Stimulated activated effector memory CD8-positive, alpha-beta T cell treated with anti-CD3 and anti-CD28 coated beads, Interleukin-12 subunit alpha, Interleukin-12 subunit beta, amount 100 ng/mL, for 72 hours (primary cell): ENCODE results near the gene SP110.
"Not testable (repeated sequence)": the region's sequence is repeated elsewhere in the genome, so short reads cannot be mapped to it uniquely, and the experiment has no call there.

Experiments
- ATAC-seq: fragments of 150-1000 bp; cut with Tn5 transposase; 2 replicates; pipeline ENCODE4 v1.10.0; 2021
- DNase-seq, 2 donors: peaks; one replicate each; pipeline ENCODE4 v3.0.0; 2021 to 2022; ENCODE audit warnings: low spot score in 2 of 2
- H3K27ac Mint-ChIP-seq: one replicate; pipeline ENCODE4 v1.8.0; 2022; ENCODE audit warnings: mild to moderate bottlenecking, mixed read lengths
- H3K36me3 Mint-ChIP-seq: one replicate; pipeline ENCODE4 v1.8.0; 2022; ENCODE audit warnings: mild to moderate bottlenecking, mixed read lengths
- H3K4me1 Mint-ChIP-seq: one replicate; pipeline ENCODE4 v1.8.0; 2022; ENCODE audit warnings: mixed read lengths
- H3K4me3 Mint-ChIP-seq: one replicate; pipeline ENCODE4 v1.8.0; 2022; ENCODE audit warnings: mild to moderate bottlenecking, mixed read lengths
- H3K9me3 Mint-ChIP-seq: one replicate; pipeline ENCODE4 v1.8.0; 2022; ENCODE audit warnings: mixed read lengths

SP110 gene

GRCh38 chr2:230231251-230231650, 11.5 kb upstream of the SP110 start:
- H3K27ac Mint-ChIP-seq: peak overlapping the region; percentile 2
- DNase-seq (no peak), ATAC-seq (no peak)
- peaks cover 5% of the 10 kb centered on the region for H3K9me3 Mint-ChIP-seq
- peak overlapping the region; percentile 90 for H3K4me3 Mint-ChIP-seq
- peaks cover 58% of the 10 kb centered on the region for H3K4me1 Mint-ChIP-seq
- H3K36me3 Mint-ChIP-seq: peaks cover 70% of the 10 kb centered on the region

GRCh38 chr2:230230496-230231200, 10.9 kb upstream of the SP110 start:
- ATAC-seq: no peak
- no peak for DNase-seq
- peak overlapping the region; percentile 2 for H3K27ac Mint-ChIP-seq
- H3K4me1 Mint-ChIP-seq: peaks cover 64% of the 10 kb centered on the region
- H3K36me3 Mint-ChIP-seq: peaks cover 70% of the 10 kb centered on the region
- H3K9me3 Mint-ChIP-seq: peaks cover 5% of the 10 kb centered on the region
- H3K4me3 Mint-ChIP-seq: peak overlapping the region; percentile 90

GRCh38 chr2:230230087-230230486, 10.3 kb upstream of the SP110 start:
- Mint-ChIP-seq H3K4me3 (peak overlapping the region; percentile 90), H3K27ac (no peak overlapping the region), H3K4me1 (peaks cover 67% of the 10 kb centered on the region), H3K9me3 (peaks cover 5% of the 10 kb centered on the region), H3K36me3 (peaks cover 68% of the 10 kb centered on the region)
- ATAC-seq (no peak), DNase-seq (no peak)

- Mint-ChIP-seq H3K36me3 (peaks cover 45% of the 10 kb centered on the region), H3K27ac (peak overlapping the region; percentile 77), H3K4me3 (peak overlapping the region; percentile 90), H3K4me1 (peaks cover 79% of the 10 kb centered on the region), H3K9me3 (peaks cover 5% of the 10 kb centered on the region)
- ATAC-seq (no peak), DNase-seq (no peak)
Observed at GRCh38 chr2:230227216-230227615, 7.4 kb upstream of the SP110 start.

GRCh38 chr2:230226051-230226551, 6.3 kb upstream of the SP110 start:
- DNase-seq (peak in 1 of 2 donors; percentile 58), ATAC-seq (peak; percentile 53)
- H3K27ac Mint-ChIP-seq: peak overlapping the region; percentile 99
- peaks cover 5% of the 10 kb centered on the region for H3K9me3 Mint-ChIP-seq
- H3K4me1 Mint-ChIP-seq: peaks cover 79% of the 10 kb centered on the region
- H3K36me3 Mint-ChIP-seq: peaks cover 39% of the 10 kb centered on the region
- H3K4me3 Mint-ChIP-seq: peak overlapping the region; percentile 90

GRCh38 chr2:230225486-230225885, 5.7 kb upstream of the SP110 start, which contains the start of gene SP140:
Gene SP140 (plus strand): TSS chr2:230225736. CDS start chr2:230225845, 109 bp downstream.
- DNase-seq (peak; percentile 57 to 87), ATAC-seq (peak; percentile 97)
- H3K27ac Mint-ChIP-seq: peak within 1 kb of the TSS; percentile 99
- H3K4me1 Mint-ChIP-seq: peaks cover 74% of the 10 kb centered on the region
- peak within 1 kb of the TSS; percentile 90 for H3K4me3 Mint-ChIP-seq
- H3K9me3 Mint-ChIP-seq: no peaks in the 10 kb centered on the region
- peaks cover 32% of the 10 kb centered on the region for H3K36me3 Mint-ChIP-seq

- ATAC-seq: no peak
- Mint-ChIP-seq H3K4me1 (peaks cover 76% of the 10 kb centered on the region), H3K27ac (peak overlapping the region; percentile 99), H3K4me3 (peak overlapping the region; percentile 90), H3K9me3 (no peaks in the 10 kb centered on the region), H3K36me3 (peaks cover 31% of the 10 kb centered on the region)
- DNase-seq: no peak
Observed at GRCh38 chr2:230224458-230224857, 4.7 kb upstream of the SP110 start.

GRCh38 chr2:230222829-230223228, 3.0 kb upstream of the SP110 start:
- peaks cover 74% of the 10 kb centered on the region for H3K4me1 Mint-ChIP-seq
- H3K4me3 Mint-ChIP-seq, H3K9me3 Mint-ChIP-seq, ATAC-seq, DNase-seq: not testable (repeated sequence)
- peaks cover 31% of the 10 kb centered on the region for H3K36me3 Mint-ChIP-seq
- peak overlapping the region; percentile 18 for H3K27ac Mint-ChIP-seq

- no peak overlapping the region for H3K27ac Mint-ChIP-seq
- no peak overlapping the region for H3K4me3 Mint-ChIP-seq
- peaks cover 75% of the 10 kb centered on the region for H3K4me1 Mint-ChIP-seq
- ATAC-seq (no peak), DNase-seq (no peak)
- H3K9me3 Mint-ChIP-seq: no peaks in the 10 kb centered on the region
- peaks cover 38% of the 10 kb centered on the region for H3K36me3 Mint-ChIP-seq
Observed at GRCh38 chr2:230221493-230221892, 1.7 kb upstream of the SP110 start.

- no peak for DNase-seq
- Mint-ChIP-seq H3K9me3 (no peaks in the 10 kb centered on the region), H3K27ac (peak overlapping the region; percentile 95), H3K4me3 (peak overlapping the region; percentile 94), H3K4me1 (peaks cover 78% of the 10 kb centered on the region), H3K36me3 (peaks cover 39% of the 10 kb centered on the region)
- no peak for ATAC-seq
Observed at GRCh38 chr2:230220347-230220969, 674 bp upstream of the SP110 start.

GRCh38 chr2:230218421-230218820, 1.4 kb downstream of the SP110 start:
- Mint-ChIP-seq H3K4me1 (peaks cover 67% of the 10 kb centered on the region), H3K36me3 (peaks cover 54% of the 10 kb centered on the region), H3K27ac (peak overlapping the region; percentile 9), H3K9me3 (no peaks in the 10 kb centered on the region), H3K4me3 (peak overlapping the region; percentile 94)
- DNase-seq (no peak), ATAC-seq (no peak)

GRCh38 chr2:230217424-230217823, 2.4 kb downstream of the SP110 start:
- no peak for ATAC-seq
- H3K36me3 Mint-ChIP-seq: peaks cover 54% of the 10 kb centered on the region
- H3K9me3 Mint-ChIP-seq: no peaks in the 10 kb centered on the region
- DNase-seq: no peak
- no peak overlapping the region for H3K27ac Mint-ChIP-seq
- H3K4me1 Mint-ChIP-seq: peaks cover 59% of the 10 kb centered on the region
- H3K4me3 Mint-ChIP-seq: peak overlapping the region; percentile 94

GRCh38 chr2:230216489-230216888, 3.3 kb downstream of the SP110 start:
- Mint-ChIP-seq H3K4me3 (no peak overlapping the region), H3K4me1 (peaks cover 61% of the 10 kb centered on the region), H3K27ac (no peak overlapping the region), H3K36me3 (peaks cover 51% of the 10 kb centered on the region), H3K9me3 (no peaks in the 10 kb centered on the region)
- ATAC-seq (no peak), DNase-seq (no peak)

GRCh38 chr2:230209422-230210051, 10.2 kb downstream of the SP110 start:
- H3K36me3 Mint-ChIP-seq: peaks cover 25% of the 10 kb centered on the region
- H3K4me3 Mint-ChIP-seq: no peak overlapping the region
- DNase-seq (peak in 1 of 2 donors; percentile 46), ATAC-seq (peak; percentile 43)
- H3K27ac Mint-ChIP-seq: no peak overlapping the region
- no peaks in the 10 kb centered on the region for H3K9me3 Mint-ChIP-seq
- peaks cover 28% of the 10 kb centered on the region for H3K4me1 Mint-ChIP-seq

- Mint-ChIP-seq H3K4me1 (peaks cover 22% of the 10 kb centered on the region), H3K36me3 (peaks cover 26% of the 10 kb centered on the region), H3K27ac (no peak overlapping the region), H3K4me3 (no peak overlapping the region), H3K9me3 (no peaks in the 10 kb centered on the region)
- ATAC-seq: no peak
- no peak for DNase-seq
Observed at GRCh38 chr2:230208576-230208975, 11.2 kb downstream of the SP110 start.
